ENCODE data around the gene WTIP.

WTIP gene

DNA sequence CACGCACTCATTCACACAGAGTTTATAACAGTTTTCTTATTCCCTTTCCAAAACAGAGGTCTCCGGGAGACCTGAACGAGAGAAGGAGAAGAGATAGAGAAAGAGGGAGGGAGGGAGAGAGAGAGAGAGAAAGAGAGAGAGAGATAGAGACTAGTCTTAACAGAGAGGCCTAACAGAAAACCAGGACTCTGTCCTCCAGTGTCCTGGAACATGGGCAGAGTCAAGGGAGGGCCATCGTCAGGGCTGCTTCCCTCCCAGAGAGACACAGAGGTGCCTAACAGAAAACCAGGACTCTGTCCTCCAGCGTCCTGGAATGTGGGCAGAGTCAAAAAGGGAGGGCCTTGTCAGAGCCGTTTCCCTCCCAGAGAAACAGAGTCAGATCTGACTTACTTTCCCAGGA, 78.7 kb downstream of the WTIP start:
- no peak overlapping the region for H3K4me3 ChIP-seq (replicated peaks in 1 of 2; ENCODE audit: low read depth in 2 of 2, low read length in 2 of 2)
- DNase-seq (ENCODE audit: low read depth in 2 of 2), result no peak
- no peak for TF ChIP-seq CTCF (IDR thresholded peaks at IDR 0.05; ENCODE audit: low read depth, low read length)
